Esophagus squamous epithelium (tissue), 4 donors: Measurements from ENCODE around the gene LTN1.

Experiments
- POLR2A ChIP-seq, 4 donors: fragments of 450-650 bp; IDR thresholded peaks; one replicate each; pipeline ENCODE4 v1.6.1; 2017; ENCODE audit warnings: antibody characterized with exemption in 4 of 4, mild to moderate bottlenecking in 4 of 4, moderate library complexity in 3 of 4
- TF ChIP-seq, protein P1 (sequence below), 6 experiments: fragments of 450-650 bp in 4 of 6; fragments of 200-600 bp in 2 of 6; sonication (generic) in 2 of 6; IDR thresholded peaks; one replicate each; pipeline ENCODE4 v1.5.1; 2016 to 2019; ENCODE audit warnings: antibody characterized with exemption in 6 of 6, mild to moderate bottlenecking in 4 of 6, moderate library complexity in 4 of 6

DNA sequence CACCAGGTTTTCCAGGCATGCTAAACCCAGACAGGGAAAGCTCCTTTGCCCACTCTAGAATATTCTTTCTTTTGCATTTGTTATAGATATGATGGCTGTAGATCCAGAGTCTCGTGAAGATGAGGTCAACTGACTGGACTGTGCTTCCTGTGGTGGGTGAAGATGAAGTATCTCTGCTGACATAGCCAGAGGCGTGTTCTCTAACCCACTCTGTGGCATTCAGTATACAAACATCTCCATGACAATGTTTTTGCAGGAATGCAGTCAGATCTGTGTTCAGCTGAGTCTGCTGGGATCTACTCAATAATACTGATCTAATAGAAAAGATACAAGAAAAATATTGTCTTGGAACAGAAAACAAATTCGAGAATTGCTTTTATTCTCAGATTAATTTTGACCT, 15.1 kb upstream of the LTN1 start:
- TF ChIP-seq, protein P1, sequence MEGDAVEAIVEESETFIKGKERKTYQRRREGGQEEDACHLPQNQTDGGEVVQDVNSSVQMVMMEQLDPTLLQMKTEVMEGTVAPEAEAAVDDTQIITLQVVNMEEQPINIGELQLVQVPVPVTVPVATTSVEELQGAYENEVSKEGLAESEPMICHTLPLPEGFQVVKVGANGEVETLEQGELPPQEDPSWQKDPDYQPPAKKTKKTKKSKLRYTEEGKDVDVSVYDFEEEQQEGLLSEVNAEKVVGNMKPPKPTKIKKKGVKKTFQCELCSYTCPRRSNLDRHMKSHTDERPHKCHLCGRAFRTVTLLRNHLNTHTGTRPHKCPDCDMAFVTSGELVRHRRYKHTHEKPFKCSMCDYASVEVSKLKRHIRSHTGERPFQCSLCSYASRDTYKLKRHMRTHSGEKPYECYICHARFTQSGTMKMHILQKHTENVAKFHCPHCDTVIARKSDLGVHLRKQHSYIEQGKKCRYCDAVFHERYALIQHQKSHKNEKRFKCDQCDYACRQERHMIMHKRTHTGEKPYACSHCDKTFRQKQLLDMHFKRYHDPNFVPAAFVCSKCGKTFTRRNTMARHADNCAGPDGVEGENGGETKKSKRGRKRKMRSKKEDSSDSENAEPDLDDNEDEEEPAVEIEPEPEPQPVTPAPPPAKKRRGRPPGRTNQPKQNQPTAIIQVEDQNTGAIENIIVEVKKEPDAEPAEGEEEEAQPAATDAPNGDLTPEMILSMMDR (IDR thresholded peaks at IDR 0.05), result no peak
- no peak for TF ChIP-seq POLR2A (IDR thresholded peaks at IDR 0.05)
